Measurements from ENCODE around the gene NHERF1.

The NHERF1 gene

DNA sequence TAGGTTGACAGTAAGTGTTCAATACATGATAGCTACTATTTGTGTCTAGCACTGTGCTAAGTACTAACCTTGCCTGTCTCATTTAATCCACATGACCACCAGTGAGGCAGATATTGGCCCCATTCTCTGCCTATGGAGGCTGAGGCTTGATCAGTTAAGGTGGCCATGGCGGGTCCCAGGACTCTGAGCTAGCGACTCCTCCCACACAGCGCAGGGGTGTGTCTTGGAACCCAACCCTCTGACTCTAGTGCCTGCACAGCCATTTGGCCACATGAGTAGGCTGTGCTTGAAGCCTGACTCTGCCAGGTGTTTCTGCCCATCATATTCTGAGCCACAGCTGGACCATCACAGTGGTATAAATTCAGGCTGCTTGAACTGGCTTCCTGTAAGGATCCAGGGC, 6.4 kb downstream of the NHERF1 start:
- H3K27ac ChIP-seq (ENCODE audit: extremely low read depth, low read depth, low read length), result no peak overlapping the region
- no peak overlapping the region for H3K4me3 ChIP-seq (ENCODE audit: low read depth, low read length)
- POLR2A ChIA-PET, result interaction anchor here (1.3 kb wide), 1 partner anchor 21 kb away, joined by 7 read pairs; the partner anchor contains the start of gene NAT9
- CTCF ChIA-PET, result interaction anchor here (1.4 to 2.8 kb wide), 4 partner anchors 9 to 98 kb away, joined by 3 to 15 read pairs (median 8); no protein-coding TSS in a partner anchor
- TF ChIP-seq ZSCAN18 (tag by site-specific recombination; IDR thresholded peaks at IDR 0.05) (no peak), ZSCAN23 (tag by site-specific recombination; IDR thresholded peaks at IDR 0.05) (no peak), ZNF394 (tag by site-specific recombination; IDR thresholded peaks at IDR 0.05; ENCODE audit: borderline replicate concordance) (no peak), EGR2 (tag by site-specific recombination; IDR thresholded peaks at IDR 0.05; ENCODE audit: low read depth) (no peak), SETDB1 (IDR thresholded peaks at IDR 0.05; ENCODE audit: insufficient read length, low read length) (no peak), ZNF26 (tag by site-specific recombination; IDR thresholded peaks at IDR 0.05) (no peak), KLF1 (tag by site-specific recombination; IDR thresholded peaks at IDR 0.05) (0 out of 2 replicates have a peak, but pooled peaks have one; percentile 18), ZNF701 (tag by site-specific recombination; IDR thresholded peaks at IDR 0.05) (no peak)
- TF ChIP-seq, protein P1, sequence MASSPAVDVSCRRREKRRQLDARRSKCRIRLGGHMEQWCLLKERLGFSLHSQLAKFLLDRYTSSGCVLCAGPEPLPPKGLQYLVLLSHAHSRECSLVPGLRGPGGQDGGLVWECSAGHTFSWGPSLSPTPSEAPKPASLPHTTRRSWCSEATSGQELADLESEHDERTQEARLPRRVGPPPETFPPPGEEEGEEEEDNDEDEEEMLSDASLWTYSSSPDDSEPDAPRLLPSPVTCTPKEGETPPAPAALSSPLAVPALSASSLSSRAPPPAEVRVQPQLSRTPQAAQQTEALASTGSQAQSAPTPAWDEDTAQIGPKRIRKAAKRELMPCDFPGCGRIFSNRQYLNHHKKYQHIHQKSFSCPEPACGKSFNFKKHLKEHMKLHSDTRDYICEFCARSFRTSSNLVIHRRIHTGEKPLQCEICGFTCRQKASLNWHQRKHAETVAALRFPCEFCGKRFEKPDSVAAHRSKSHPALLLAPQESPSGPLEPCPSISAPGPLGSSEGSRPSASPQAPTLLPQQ (tag by site-specific recombination; IDR thresholded peaks at IDR 0.05), result no peak
- H3K9me3 ChIP-seq (ENCODE audit: control insufficient read depth, insufficient read depth, low read depth, low read length), result no peaks in the 10 kb centered on the region
- H3K4me1 ChIP-seq (ENCODE audit: control insufficient read depth, insufficient read depth, low read length), result peaks cover 18% of the 10 kb centered on the region
- H3K36me3 ChIP-seq (ENCODE audit: control insufficient read depth in 2 of 2, insufficient read depth in 1 of 2, low read length in 2 of 2), result no peaks in the 10 kb centered on the region

DNA sequence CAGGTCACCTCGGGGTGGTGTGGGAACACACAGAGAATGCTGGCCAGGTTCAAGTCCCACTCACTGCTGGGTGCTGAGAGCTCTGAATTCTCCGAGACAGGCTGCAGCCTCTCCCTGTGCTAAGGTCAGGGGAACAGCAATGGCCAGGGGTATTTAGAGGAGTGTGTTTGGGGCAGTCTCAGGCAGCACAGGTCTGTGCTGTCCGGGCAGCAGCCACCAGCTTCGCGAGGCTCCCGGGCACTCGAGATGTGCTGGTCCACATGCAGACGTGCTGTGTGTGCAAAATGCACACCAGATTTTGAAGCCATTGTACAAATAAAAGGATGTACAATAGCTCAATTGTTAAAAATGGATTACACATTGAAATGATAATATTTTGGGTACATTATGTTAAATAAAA, 7.1 kb downstream of the NHERF1 start:
- H3K4me1 ChIP-seq (ENCODE audit: control insufficient read depth, insufficient read depth, low read length), result peaks cover 14% of the 10 kb centered on the region
- no peaks in the 10 kb centered on the region for H3K9me3 ChIP-seq (ENCODE audit: control insufficient read depth, insufficient read depth, low read depth, low read length)
- no peaks in the 10 kb centered on the region for H3K36me3 ChIP-seq (ENCODE audit: control insufficient read depth in 2 of 2, insufficient read depth in 1 of 2, low read length in 2 of 2)
- H3K27ac ChIP-seq (ENCODE audit: extremely low read depth, low read depth, low read length), result no peak overlapping the region
- H3K4me3 ChIP-seq (ENCODE audit: low read depth, low read length), result no peak overlapping the region
- ChIA-PET POLR2A (no interaction called here), CTCF (interaction anchor here (1.4 to 2.8 kb wide), 6 partner anchors 10 to 98 kb away, joined by 3 to 15 read pairs (median 8); partner anchors contain the start of gene RAB37)
- TF ChIP-seq ZNF48 (tag by site-specific recombination; IDR thresholded peaks at IDR 0.05) (no peak), WT1 (tag by site-specific recombination; IDR thresholded peaks at IDR 0.05) (no peak), YY1 (tag by site-specific recombination; IDR thresholded peaks at IDR 0.05) (no peak), ZNF747 (tag by site-specific recombination; IDR thresholded peaks at IDR 0.05) (no peak), ZNF416 (tag by site-specific recombination; IDR thresholded peaks at IDR 0.05) (no peak), ZSCAN18 (tag by site-specific recombination; IDR thresholded peaks at IDR 0.05) (no peak), ZNF792 (tag by site-specific recombination; IDR thresholded peaks at IDR 0.05) (no peak), ZNF510 (tag by site-specific recombination; IDR thresholded peaks at IDR 0.05; ENCODE audit: insufficient replicate concordance) (no peak), ZNF580 (tag by site-specific recombination; IDR thresholded peaks at IDR 0.05) (no peak), TRIM28 (IDR thresholded peaks at IDR 0.05; ENCODE audit: borderline replicate concordance, low read length) (no peak), SCRT1 (tag by site-specific recombination; IDR thresholded peaks at IDR 0.05; ENCODE audit: borderline replicate concordance) (no peak), ZNF24 (tag by site-specific recombination; IDR thresholded peaks at IDR 0.05) (no peak), ZNF664 (tag by site-specific recombination; IDR thresholded peaks at IDR 0.05) (no peak)
- TF ChIP-seq, protein P2, sequence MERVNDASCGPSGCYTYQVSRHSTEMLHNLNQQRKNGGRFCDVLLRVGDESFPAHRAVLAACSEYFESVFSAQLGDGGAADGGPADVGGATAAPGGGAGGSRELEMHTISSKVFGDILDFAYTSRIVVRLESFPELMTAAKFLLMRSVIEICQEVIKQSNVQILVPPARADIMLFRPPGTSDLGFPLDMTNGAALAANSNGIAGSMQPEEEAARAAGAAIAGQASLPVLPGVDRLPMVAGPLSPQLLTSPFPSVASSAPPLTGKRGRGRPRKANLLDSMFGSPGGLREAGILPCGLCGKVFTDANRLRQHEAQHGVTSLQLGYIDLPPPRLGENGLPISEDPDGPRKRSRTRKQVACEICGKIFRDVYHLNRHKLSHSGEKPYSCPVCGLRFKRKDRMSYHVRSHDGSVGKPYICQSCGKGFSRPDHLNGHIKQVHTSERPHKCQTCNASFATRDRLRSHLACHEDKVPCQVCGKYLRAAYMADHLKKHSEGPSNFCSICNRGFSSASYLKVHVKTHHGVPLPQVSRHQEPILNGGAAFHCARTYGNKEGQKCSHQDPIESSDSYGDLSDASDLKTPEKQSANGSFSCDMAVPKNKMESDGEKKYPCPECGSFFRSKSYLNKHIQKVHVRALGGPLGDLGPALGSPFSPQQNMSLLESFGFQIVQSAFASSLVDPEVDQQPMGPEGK (tag by site-specific recombination; IDR thresholded peaks at IDR 0.05), result no peak
- TF ChIP-seq, protein P3, sequence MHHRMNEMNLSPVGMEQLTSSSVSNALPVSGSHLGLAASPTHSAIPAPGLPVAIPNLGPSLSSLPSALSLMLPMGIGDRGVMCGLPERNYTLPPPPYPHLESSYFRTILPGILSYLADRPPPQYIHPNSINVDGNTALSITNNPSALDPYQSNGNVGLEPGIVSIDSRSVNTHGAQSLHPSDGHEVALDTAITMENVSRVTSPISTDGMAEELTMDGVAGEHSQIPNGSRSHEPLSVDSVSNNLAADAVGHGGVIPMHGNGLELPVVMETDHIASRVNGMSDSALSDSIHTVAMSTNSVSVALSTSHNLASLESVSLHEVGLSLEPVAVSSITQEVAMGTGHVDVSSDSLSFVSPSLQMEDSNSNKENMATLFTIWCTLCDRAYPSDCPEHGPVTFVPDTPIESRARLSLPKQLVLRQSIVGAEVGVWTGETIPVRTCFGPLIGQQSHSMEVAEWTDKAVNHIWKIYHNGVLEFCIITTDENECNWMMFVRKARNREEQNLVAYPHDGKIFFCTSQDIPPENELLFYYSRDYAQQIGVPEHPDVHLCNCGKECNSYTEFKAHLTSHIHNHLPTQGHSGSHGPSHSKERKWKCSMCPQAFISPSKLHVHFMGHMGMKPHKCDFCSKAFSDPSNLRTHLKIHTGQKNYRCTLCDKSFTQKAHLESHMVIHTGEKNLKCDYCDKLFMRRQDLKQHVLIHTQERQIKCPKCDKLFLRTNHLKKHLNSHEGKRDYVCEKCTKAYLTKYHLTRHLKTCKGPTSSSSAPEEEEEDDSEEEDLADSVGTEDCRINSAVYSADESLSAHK (tag by site-specific recombination; IDR thresholded peaks at IDR 0.05), result no peak
